Stimulated activated CD8-positive, alpha-beta memory T cell treated with anti-CD3 and anti-CD28 coated beads, Interleukin-7, amount 100 ng/mL, for 24 hours (primary cell): ENCODE results near the gene SEZ6L2.
"Not testable (repeated sequence)": the region's sequence is repeated elsewhere in the genome, so short reads cannot be mapped to it uniquely, and the experiment has no call there.

Experiments
- DNase-seq: peaks from one replicate; pipeline ENCODE4 v3.0.0-alpha.2; 2020; ENCODE audit warnings: low read depth

The SEZ6L2 gene

GRCh38 chr16:29910819-29911675 is 11.7 kb upstream of the SEZ6L2 start:
- DNase-seq: no peak

GRCh38 chr16:29909851-29910250 is 10.5 kb upstream of the SEZ6L2 start:
- not testable (repeated sequence) for DNase-seq

DNA sequence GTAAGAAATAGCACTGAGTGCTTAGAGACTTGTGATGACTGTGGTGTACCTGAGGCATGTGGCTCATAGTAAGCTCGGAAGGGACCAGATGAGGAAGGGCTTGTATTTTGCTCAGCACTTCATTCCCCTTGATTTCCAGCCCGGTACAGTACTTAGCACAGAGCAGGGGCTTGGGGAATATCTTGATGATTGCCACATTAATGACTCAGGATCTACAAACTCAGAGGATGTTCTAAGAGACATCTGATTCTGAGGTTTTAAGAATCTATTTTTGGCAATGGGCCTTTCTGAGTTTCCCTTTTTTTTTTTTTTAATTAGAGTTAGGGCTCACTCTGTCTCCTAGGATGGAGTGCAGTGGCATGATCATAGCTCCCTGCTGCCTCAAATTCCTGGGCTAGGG is 10.0 kb upstream of the SEZ6L2 start:
- no peak for DNase-seq

DNA sequence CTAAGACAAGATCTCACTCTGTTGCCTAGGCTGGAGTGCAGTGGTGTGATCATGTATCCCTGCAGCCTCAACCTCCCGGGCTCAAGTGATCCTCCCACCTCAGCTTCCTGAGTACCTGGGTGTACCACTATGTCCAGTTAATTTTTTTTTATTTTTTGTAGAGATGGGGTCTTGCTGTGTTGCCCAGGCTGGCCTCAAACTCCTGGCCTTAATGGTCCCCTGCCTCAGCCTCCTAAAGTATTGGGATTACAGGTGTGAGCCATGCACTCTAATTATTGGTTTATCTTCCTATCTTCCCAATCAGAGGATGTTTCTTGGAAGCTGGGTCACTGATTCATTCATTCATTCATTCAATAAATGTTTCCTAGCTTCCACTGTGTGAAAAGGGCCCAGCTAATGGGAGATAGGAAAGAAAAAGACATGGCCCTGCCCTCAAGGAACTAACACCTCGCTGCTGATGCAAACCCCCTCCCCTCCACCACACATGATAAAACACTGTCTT is 9.4 kb upstream of the SEZ6L2 start:
- no peak for DNase-seq

DNA sequence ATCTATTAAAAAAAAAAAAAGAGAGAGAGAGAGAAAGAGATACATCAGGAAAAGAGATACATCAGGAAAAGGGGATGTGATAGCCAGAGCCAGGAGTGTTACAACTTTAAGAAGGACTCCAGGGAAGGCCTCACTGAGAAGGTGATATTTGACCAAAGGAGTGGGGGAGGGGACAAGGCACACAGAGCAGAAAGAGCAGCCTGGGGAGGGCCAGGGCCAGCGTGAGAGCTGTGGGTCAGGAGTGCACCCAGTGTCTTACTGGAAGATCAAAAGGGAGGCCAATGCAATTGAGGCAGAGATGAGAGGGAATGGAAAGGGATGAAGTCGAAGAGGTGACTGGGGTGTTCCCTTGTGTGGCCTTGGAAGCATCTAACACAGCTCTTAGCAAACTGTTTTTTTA is 8.6 kb upstream of the SEZ6L2 start:
- DNase-seq: no peak

DNA sequence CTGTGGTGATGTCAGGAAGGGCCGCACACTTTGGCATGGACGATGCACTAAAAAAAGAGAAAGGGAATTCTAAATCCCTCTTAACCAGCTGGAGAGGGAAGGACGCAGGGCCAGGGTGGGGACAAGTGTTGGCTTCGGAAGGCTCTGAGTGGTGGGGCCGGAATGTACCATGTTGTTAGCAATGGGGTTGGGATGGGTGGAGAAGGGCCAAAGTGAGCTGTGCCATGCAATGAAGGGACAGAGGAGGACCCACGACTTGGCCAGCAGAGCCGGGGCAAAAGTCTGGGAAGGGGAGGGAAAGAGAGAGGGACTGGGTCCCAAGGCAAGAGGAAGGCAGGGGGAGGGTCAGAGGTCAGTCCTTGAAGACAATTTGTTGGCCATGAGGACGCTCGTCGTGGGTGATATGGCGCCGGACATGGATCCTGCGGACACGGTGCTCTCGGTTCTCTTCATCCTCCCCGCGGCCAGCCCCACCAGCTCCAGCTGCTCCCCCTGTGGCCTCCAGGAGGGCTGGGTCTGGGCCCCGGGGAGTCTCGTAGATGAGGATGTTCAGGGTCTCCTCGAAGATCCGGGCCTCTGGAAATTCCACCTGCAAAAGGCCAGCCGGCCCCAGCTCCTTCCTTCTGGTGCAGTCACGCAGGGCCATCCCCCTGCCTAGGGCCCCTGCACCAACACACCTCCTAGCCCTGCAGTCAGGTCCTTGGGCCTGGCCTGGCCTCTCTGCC is 7.3 kb upstream of the SEZ6L2 start:
- no peak for DNase-seq

GRCh38 chr16:29905668-29906067 is 6.3 kb upstream of the SEZ6L2 start:
- no peak for DNase-seq

DNA sequence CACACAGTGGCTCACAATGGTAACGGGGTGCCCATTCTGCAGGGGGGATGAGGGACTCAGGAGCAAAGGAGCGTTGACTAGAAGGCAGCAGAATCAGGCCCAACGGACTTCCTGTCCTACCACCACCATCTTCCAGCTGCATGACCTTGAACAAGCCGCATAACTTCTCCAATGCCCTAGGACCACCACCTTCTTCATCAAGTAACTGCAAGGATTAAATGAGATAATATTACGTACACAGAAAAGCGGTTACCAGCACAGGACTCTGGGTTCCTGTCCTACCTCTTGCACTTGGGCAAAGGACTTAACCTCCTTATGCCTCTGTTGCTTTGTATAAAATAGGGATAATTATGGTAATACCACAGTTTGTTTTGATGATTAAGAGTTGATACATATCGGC is 5.6 kb upstream of the SEZ6L2 start:
- no peak for DNase-seq

DNA sequence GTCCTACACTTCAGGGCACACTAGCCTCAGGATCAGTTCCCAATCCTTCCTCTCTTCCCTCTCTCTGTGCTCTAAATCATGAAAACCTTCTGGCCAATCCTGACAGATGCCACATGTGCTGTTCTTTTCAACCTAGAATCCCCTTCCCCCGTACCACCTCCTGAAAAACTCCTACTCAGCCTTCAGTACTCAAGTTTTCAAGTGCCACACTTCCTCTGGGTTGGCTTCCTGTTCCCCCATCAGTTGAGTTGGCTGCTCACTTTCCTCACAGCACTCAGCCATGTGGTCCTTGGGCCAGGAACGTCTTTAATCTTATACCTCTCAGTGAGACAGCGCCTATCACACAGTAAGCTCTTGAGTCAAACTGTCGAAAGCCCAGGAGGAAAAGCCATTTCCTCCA is 4.2 kb upstream of the SEZ6L2 start:
- DNase-seq: no peak

DNA sequence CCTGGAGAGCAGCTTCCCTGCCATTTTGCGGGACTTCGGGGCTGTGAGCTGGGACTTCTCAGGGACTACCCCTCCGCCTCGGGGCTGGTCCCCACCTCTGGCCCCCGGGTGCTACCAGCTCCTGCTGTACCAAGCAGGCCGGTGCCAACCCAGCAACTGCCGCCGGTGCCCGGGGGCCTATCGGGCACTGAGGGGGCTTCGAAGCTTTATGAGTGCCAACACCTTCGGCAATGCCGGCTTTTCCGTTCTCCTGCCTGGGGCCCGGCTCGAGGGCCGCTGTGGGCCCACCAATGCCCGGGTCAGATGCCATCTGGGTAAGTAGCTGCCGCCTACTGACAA is 2.2 kb upstream of the SEZ6L2 start:
- no peak for DNase-seq

DNA sequence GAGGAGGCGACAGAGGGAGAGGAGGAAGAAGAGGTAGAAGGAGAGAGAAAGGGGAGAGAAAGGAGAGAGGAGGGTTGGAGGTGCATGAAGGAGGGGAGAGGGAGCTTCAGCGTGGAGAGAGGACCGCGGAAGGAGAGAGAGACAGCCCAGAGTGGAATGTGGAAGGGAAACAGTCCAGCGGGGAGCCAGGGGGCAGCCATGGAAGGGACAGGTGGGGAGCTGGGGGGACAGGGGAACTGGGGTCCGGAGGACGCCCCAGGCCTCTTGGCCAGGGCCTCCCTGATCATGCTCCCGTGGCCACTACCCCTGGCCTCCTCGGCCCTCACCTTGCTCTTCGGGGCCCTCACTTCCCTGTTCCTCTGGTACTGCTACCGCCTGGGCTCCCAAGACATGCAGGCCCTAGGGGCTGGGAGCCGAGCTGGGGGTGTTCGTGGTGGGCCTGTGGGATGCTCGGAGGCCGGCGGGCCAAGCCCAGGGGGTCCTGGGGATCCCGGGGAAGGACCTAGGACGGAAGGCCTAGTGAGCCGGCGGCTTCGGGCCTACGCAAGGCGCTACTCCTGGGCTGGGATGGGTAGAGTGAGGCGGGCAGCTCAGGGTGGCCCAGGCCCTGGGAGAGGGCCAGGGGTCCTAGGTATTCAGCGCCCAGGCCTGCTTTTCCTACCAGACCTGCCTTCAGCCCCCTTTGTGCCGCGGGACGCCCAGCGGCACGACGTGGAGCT is 1.7 kb upstream of the SEZ6L2 start:
- DNase-seq: no peak

DNA sequence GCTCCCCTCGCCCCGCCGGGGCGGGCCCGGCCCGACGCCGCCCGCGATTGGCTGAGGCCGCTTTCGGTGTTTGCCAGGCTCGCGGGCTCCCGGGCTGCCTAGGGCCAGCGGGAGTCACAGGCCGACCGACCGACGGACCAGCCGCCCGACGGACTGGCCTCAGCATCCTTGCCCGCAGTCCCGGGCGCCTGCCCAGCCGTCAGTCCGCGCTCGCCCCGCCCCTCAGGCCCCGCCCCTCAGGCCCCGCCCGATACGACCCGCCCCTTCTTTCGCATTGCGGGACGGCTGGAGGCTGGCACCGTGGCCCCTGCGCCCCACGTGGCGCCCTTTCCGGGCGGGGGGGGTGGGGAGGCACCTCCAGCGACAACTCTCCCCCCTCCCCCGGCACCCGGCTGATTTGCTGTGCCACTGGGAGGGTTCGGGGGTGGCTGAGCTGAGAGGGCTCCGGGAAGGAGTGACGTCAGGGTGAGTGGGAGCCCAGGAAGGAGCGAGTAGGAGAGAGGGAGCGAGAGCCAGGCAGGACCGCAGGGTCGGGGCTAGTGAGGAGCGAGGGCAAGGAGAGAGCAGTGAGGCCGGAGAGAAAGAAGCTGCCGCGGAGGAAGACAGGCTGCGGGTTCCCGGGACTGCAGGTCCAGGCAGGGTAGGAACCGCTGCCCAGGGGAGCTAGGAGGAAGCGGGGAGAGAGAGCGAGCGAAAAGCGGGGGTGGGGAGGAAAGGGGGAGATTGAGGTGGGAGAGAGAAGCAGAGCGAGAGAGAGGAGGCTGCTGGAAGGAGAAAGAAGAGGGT is 945 bp upstream of the SEZ6L2 start, which contains the start of gene ASPHD1:
Gene ASPHD1, plus strand, starts transcription at position 387 of the 786 bp plus-strand sequence. CDS start 484 bp downstream, outside the sequence.
- DNase-seq: peak; percentile 20

DNA sequence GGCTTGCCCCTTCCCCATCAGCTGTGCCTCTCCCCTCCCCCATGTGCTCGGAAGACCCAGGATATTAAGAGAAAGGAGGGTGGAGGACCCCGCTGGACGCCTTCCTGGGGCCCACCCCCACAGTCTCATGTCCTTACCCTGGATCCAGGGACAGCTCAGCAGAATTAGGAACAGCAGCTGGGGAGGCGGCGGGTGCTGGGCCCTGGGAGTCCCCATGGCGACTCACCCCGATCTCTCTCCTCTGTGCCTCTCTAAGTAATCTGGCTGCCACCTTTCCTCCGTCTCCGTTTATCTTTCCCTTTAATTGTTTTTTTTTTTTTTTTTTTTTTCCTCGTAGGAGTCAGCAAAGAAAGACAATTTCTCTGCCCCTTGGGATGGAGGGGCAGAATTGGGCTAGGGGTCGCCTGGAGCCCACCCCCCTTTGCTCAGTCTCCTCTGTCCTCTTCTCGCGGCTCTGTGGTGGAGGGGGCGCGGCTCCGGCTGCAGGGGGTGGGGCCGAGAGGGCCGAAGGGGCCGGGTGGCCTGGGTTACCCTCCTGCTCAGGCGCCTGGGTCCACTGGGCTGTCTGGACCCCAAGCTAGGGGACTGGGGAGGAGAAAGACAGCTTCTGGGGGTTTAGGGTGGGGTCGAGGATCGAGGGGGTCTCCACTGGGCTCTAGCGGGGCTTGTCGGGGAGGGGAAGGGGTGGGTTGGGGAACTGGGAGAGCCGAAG is 390 bp downstream of the SEZ6L2 start:
- no peak for DNase-seq

DNA sequence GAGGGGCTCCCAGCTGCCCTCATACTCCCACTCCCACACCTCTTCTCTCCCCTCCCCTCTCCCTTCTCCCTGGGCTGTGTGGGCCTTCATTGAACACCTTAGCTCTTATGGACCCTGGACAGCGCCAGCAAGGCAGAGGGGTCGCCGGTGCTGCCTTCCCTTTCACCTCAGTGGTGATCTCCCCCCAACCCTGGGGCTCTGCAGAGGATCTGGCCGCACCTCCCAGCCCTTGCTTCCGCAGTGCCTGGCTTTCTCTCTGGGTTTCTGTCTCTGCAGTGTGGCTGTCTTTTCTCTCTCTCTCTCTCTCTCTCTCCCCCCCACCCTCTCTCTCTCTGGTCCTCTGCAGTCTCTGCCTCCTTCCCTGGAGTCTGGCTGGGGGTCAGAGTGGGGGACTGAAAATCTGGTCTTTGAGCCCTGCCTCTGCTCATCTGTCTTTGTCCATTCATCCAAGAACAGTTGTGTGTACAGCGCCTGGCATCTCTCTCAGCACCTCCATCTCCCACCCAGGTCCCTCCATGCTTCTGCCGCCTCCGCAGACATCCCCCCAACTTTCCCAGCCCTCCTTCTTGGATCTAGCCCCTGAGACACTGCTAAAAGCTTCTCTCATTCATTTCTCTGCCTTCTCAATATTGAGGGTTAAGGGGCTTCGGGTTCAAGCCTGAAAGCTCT is 1.1 kb downstream of the SEZ6L2 start:
- DNase-seq: no peak

DNA sequence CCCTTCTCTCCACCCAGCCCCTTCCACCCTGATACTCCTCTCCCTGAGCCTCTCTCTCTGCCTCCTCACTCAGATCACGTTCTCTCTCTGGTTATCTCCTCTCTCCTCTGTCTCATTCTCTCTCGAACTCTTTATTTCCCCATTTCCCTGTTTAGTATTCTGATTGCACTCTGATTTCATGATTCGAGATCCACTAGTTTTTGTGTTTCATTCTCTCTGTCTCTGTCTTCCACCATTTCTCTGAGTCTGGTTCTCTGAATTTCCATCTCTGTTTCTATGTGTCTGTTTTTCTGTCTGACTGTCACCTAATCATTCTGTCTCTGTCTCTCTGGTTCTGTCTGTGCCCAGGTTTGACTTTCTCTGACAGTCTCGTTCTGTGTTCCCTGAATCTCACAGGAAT is 2.0 kb downstream of the SEZ6L2 start:
- DNase-seq: no peak

DNA sequence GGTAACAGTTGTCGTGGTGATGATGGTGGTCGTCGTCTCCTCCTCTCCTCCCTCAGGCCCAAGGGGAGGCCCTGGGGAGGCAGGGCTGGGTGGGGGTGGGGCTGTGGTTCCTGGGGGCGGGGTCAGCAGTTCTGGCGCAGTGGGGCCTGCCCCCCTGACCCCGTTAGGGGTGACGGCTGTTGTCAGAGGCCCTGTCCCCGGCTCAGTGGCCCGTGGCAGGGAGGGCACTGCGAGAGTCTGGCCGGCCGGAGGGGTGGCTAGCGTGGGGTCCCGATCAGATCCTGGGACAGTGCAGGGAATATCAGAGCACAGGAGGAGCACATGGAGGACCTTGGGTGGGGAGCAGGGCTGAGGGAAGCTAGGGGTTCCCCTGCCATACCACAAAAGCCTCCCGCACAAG is 2.5 kb downstream of the SEZ6L2 start:
- DNase-seq: no peak

DNA sequence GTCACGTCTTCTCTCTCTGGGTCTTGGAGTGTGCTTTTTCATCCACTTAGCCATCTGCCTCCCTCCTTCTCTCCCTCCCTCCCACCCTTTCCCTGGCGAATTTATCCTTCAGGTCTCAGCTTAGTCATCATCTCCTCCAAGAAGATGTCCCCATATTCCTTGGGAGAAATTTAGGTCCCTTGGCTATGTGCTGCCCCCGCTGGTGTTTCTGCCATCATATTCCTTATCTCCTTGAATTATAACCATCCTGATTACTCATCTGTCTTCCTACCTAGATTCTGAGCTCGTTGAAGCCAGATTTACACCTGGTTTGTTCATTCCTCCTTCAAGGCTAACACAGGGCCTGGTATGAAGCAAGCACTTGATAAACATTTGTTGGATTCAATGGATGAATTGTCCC is 5.0 kb downstream of the SEZ6L2 start:
- no peak for DNase-seq

DNA sequence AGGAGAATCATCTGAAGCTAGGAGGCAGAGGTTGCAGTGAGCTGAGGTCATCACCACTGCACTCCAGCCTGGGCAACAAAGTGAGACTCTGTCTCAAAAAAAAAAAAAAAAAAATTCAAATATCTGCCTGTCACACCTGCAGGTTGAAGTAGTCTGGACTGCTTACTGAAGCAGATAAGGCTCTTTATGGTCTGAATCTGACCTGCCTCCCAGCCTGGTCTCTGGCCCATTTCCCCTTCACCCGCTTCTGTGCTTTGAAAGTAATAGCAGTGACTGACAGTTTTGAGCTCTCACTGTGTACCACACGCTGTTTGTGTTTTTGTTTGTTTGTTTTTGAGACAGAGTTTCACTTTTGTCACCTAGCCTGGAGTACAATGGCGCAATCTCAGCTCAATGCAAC is 5.8 kb downstream of the SEZ6L2 start:
- DNase-seq: no peak

- DNase-seq: no peak
These were observed 6.9 kb downstream of the SEZ6L2 start for GRCh38 chr16:29892458-29892813.

GRCh38 chr16:29891525-29892457 is 7.6 kb downstream of the SEZ6L2 start:
- no peak for DNase-seq
